HCT116 (cell line): ENCODE data around the gene ARID2. TPM values are rescaled to one million over a fixed set of nuclear protein-coding genes. Genes with fewer than 3 reads are reported as not detected.

Source experiments
- ATAC-seq: fragments of 200-7000 bp; cut with Tn5 transposase; 2 replicates; pipeline ENCODE4 v1.9.1; 2020; ENCODE audit warnings: mild to moderate bottlenecking, moderate library complexity
- BruUV-seq: library from RNA; stranded (reverse); fragments of 400-500 nt; replicated peaks from 2 replicates; lab custom pipeline; 2021; lab: Mats Ljungman, UMichigan
- CTCF ChIA-PET: fragments of 300-600 bp; sonication (Branson Sonifier 250); formaldehyde crosslinking; loops from one replicate; lab custom pipeline; 2021; ENCODE audit warnings: antibody characterized with exemption; lab: Charles Lee
- POLR2A ChIA-PET: fragments of 300-600, 350-600 bp; sonication (Branson Sonifier 250); formaldehyde crosslinking; loops from one replicate; lab custom pipeline; 2021; ENCODE audit warnings: antibody characterized with exemption; lab: Charles Lee
- RAD21 ChIA-PET, 2 experiments: fragments of 300-600 bp; sonication (Branson Sonifier 250); formaldehyde crosslinking; loops; one replicate each; lab custom pipeline; 2023; ENCODE audit warnings: low total read pairs in 2 of 2; ENCODE audit not compliant: uncharacterized antibody in 2 of 2, unreplicated experiment in 2 of 2, low non-redundant PET in 1 of 2; lab: Charles Lee
- DNase-seq: peaks from one replicate; pipeline ENCODE4 v3.0.0-alpha.2; 2010; ENCODE audit warnings: low read depth, low spot score
- H2AFZ ChIP-seq: fragments of 200-600 bp; shearing (Covaris generic), sonication (generic); 2 replicates; pipeline ENCODE4 v1.6.1; 2017; ENCODE audit warnings: low read depth, mixed run types, mixed read lengths, antibody characterized with exemption, low read length; ENCODE audit not compliant: poor library complexity, severe bottlenecking
- H3K27ac ChIP-seq: 2 replicates; pipeline ENCODE4 v1.5.1; 2012; ENCODE audit warnings: low read depth, low read length
- H3K27me3 ChIP-seq: fragments of 200-600 bp; sonication (generic); 2 replicates; pipeline ENCODE4 v1.6.1; 2016; ENCODE audit warnings: mixed run types, low read length, mixed read lengths; ENCODE audit not compliant: insufficient read depth
- H3K36me3 ChIP-seq, 2 experiments: fragments of 200-500 bp in 1 of 2; fragments of 200-600 bp in 1 of 2; sonication (Bioruptor generic) in 1 of 2; sonication (generic) in 1 of 2; 2 replicates each; pipeline versions ENCODE4 v1.5.1 to v1.6.1; 2014 to 2016; ENCODE audit warnings: low read length in 2 of 2, inconsistent platforms in 1 of 2, mixed read lengths in 1 of 2, mixed run types in 1 of 2; ENCODE audit not compliant: insufficient read depth in 2 of 2, control insufficient read depth in 1 of 2
- H3K4me1 ChIP-seq, 2 experiments: fragments of 200-600 bp in 1 of 2; sonication (generic) in 1 of 2; 2 replicates each; pipeline versions ENCODE4 v1.5.1 to v1.6.1; 2012 to 2017; ENCODE audit warnings: low read length in 2 of 2, inconsistent platforms in 1 of 2, mild to moderate bottlenecking in 1 of 2, mixed read lengths in 1 of 2, mixed run types in 1 of 2, moderate library complexity in 1 of 2; ENCODE audit not compliant: insufficient read depth in 2 of 2, control insufficient read depth in 1 of 2
- H3K4me2 ChIP-seq: fragments of 200-600 bp; sonication (generic); 2 replicates; pipeline ENCODE4 v1.6.1; 2017; ENCODE audit warnings: mixed run types, low read length, mixed read lengths
- H3K4me3 ChIP-seq, 2 experiments: fragments of 200-600 bp in 1 of 2; sonication (generic) in 1 of 2; replicated peaks in 1 of 2; 2 replicates each; pipeline ENCODE4 v1.5.1; 2011 to 2016; ENCODE audit warnings: low read length in 2 of 2, control low read depth in 1 of 2, low read depth in 1 of 2, mild to moderate bottlenecking in 1 of 2, mixed read lengths in 1 of 2, mixed run types in 1 of 2
- H3K79me2 ChIP-seq: fragments of 200-600 bp; sonication (generic); 2 replicates; pipeline ENCODE4 v1.6.1; 2017; ENCODE audit warnings: mild to moderate bottlenecking, mixed run types, low read length, moderate library complexity, mixed read lengths; ENCODE audit not compliant: insufficient read depth
- H3K9ac ChIP-seq: fragments of 200-600 bp; sonication (generic); 2 replicates; pipeline ENCODE4 v1.6.1; 2016; ENCODE audit warnings: low read length, mixed read lengths
- H3K9me2 ChIP-seq: fragments of 200-600 bp; sonication (generic), shearing (Covaris generic); 2 replicates; pipeline ENCODE4 v1.6.1; 2017; ENCODE audit warnings: mixed run types, mild to moderate bottlenecking, moderate library complexity; ENCODE audit not compliant: insufficient read depth
- H3K9me3 ChIP-seq, 2 experiments: fragments of 200-500 bp in 1 of 2; fragments of 200-600 bp in 1 of 2; sonication (Bioruptor generic) in 1 of 2; sonication (generic) in 1 of 2; 2 replicates each; pipeline ENCODE4 v1.6.1; 2014 to 2017; ENCODE audit warnings: low read length in 2 of 2, mixed read lengths in 2 of 2, inconsistent platforms in 1 of 2, low read depth in 1 of 2, mild to moderate bottlenecking in 1 of 2, mixed run types in 1 of 2, moderate library complexity in 1 of 2; ENCODE audit not compliant: control insufficient read depth in 1 of 2, insufficient read depth in 1 of 2
- H4K20me1 ChIP-seq: fragments of 200-600 bp; sonication (generic), shearing (Covaris generic); 2 replicates; pipeline ENCODE4 v1.6.1; 2017; ENCODE audit warnings: mixed run types, mild to moderate bottlenecking, moderate library complexity; ENCODE audit not compliant: insufficient read depth
- CBX3 ChIP-seq: IDR thresholded peaks from 2 replicates; pipeline ENCODE4 v1.6.1; 2012; ENCODE audit warnings: low read depth
- ELF1 ChIP-seq: IDR thresholded peaks from 2 replicates; pipeline ENCODE4 v1.6.1; 2012; ENCODE audit warnings: low read depth, borderline replicate concordance
- FOSL1 ChIP-seq: IDR thresholded peaks from 2 replicates; pipeline ENCODE4 v1.6.1; 2012; ENCODE audit warnings: low read depth
- MAX ChIP-seq: IDR thresholded peaks from 2 replicates; pipeline ENCODE4 v1.6.1; 2012
- POLR2A ChIP-seq: IDR thresholded peaks from 2 replicates; pipeline ENCODE4 v1.7.0; 2011; ENCODE audit warnings: borderline replicate concordance; ENCODE audit not compliant: insufficient read depth, insufficient read length; ENCODE audit errors: extremely low read depth
- POLR2AphosphoS5 ChIP-seq: IDR thresholded peaks from 2 replicates; pipeline ENCODE4 v1.6.1; 2011; ENCODE audit warnings: mild to moderate bottlenecking, low read depth, low read length, moderate library complexity
- SRF ChIP-seq: IDR thresholded peaks from 2 replicates; pipeline ENCODE4 v1.6.1; 2012; ENCODE audit warnings: low read depth
- TCF7L2 ChIP-seq: IDR thresholded peaks from 2 replicates; pipeline ENCODE4 v1.7.0; 2011; ENCODE audit warnings: borderline replicate concordance, inconsistent platforms; ENCODE audit not compliant: insufficient read depth, insufficient read length; ENCODE audit errors: extremely low read depth
- YY1 ChIP-seq: IDR thresholded peaks from 2 replicates; pipeline ENCODE4 v1.6.1; 2011; ENCODE audit warnings: low read length, low read depth, moderate library complexity, mild to moderate bottlenecking; ENCODE audit not compliant: insufficient replicate concordance; ENCODE audit errors: extremely low read depth
- ZFX ChIP-seq: fragments of 450-650 bp; IDR thresholded peaks from 2 replicates; pipeline ENCODE4 v1.6.1; 2017
- intact Hi-C: fragments of 100-400 bp; cut with micrococcal nuclease; formaldehyde crosslinking; loops from 2 replicates; pipeline ENCODE4 v1.10.0; 2022
- total RNA-seq: library from RNA; stranded (reverse); gene quantifications from one replicate; pipeline ENCODE4 v1.2.1, GENCODE V29; 2021; ENCODE audit not compliant: unreplicated experiment
- TF ChIP-seq, protein P1 (sequence below): IDR thresholded peaks from 2 replicates; pipeline ENCODE4 v1.6.1; 2012; ENCODE audit warnings: low read depth

ARID2 gene
- total RNA-seq, 1 experiment from 2014 or later: 30.5 TPM

- no peak for ATAC-seq
- Histone ChIP-seq H3K9me3 (no peaks in the 10 kb centered on the region), H3K36me3 (peaks cover 4 to 10% of the 10 kb centered on the region in 2 experiments; a peak in 2 of 4 replicates), H3K4me1 (peaks cover 12 to 30% of the 10 kb centered on the region in 2 experiments; a peak in 3 of 4 replicates), H2AFZ (no peak overlapping the region), H3K4me3 (peak overlapping the region; percentile 55 to 84), H4K20me1 (no peaks in the 10 kb centered on the region), H3K79me2 (peaks cover 72% of the 10 kb centered on the region), H3K9me2 (no peaks in the 10 kb centered on the region), H3K9ac (peak overlapping the region; percentile 82), H3K27me3 (no peaks in the 10 kb centered on the region), H3K4me2 (peak overlapping the region; percentile 80), H3K27ac (peak overlapping the region; percentile 94)
- ChIA-PET POLR2A (no interaction called here), RAD21 (no interaction called here), CTCF (interaction anchor here (0.6 to 0.8 kb wide), 2 partner anchors 7 to 71 kb away, joined by 3 read pairs; no protein-coding TSS in a partner anchor)
- TF ChIP-seq, protein P1, sequence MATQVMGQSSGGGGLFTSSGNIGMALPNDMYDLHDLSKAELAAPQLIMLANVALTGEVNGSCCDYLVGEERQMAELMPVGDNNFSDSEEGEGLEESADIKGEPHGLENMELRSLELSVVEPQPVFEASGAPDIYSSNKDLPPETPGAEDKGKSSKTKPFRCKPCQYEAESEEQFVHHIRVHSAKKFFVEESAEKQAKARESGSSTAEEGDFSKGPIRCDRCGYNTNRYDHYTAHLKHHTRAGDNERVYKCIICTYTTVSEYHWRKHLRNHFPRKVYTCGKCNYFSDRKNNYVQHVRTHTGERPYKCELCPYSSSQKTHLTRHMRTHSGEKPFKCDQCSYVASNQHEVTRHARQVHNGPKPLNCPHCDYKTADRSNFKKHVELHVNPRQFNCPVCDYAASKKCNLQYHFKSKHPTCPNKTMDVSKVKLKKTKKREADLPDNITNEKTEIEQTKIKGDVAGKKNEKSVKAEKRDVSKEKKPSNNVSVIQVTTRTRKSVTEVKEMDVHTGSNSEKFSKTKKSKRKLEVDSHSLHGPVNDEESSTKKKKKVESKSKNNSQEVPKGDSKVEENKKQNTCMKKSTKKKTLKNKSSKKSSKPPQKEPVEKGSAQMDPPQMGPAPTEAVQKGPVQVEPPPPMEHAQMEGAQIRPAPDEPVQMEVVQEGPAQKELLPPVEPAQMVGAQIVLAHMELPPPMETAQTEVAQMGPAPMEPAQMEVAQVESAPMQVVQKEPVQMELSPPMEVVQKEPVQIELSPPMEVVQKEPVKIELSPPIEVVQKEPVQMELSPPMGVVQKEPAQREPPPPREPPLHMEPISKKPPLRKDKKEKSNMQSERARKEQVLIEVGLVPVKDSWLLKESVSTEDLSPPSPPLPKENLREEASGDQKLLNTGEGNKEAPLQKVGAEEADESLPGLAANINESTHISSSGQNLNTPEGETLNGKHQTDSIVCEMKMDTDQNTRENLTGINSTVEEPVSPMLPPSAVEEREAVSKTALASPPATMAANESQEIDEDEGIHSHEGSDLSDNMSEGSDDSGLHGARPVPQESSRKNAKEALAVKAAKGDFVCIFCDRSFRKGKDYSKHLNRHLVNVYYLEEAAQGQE: no peak
- TF ChIP-seq MAX (no peak), YY1 (peak; percentile 33), ZFX (peak; percentile 94), POLR2A (no peak), POLR2AphosphoS5 (peak; percentile 49; the same call in 1 of the 2 replicates), SRF (no peak), ELF1 (no peak), FOSL1 (no peak), TCF7L2 (peak; percentile 30), CBX3 (no peak)
- intact Hi-C loops: no loop called here
- no peak for DNase-seq
- BruUV-seq: no TSS peak
Observed at GRCh38 chr12:45730348-45731189, 1.1 kb downstream of the ARID2 start.
